Activated gamma-delta T cell (primary cell): ENCODE measurements around the gene CAMK2B.

Source experiments
- DNase-seq: peaks from one replicate; lab custom pipeline; 2025; lab: John Stamatoyannopoulos, UW

Gene CAMK2B

DNA sequence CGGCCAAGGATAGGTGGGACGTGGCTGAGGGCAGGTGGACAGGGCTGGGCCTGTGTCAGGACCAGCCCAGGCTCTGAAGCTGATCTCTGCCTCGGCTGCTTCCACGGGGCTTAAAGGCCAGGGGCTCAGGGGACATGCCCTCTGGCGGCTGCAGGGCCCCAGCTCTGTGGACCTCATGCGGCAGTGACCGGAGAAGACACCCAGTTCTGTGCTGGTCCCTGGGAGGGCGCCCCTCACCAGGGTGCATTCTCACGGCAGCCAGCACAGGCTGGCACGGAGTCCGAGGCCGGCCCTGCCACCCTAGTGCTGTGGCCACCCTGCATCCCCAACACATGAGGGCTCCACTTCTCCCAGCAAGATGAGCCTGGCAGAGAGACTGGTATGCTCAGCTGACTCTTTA lies 94.3 kb downstream of the CAMK2B start:
- no peak for DNase-seq

DNA sequence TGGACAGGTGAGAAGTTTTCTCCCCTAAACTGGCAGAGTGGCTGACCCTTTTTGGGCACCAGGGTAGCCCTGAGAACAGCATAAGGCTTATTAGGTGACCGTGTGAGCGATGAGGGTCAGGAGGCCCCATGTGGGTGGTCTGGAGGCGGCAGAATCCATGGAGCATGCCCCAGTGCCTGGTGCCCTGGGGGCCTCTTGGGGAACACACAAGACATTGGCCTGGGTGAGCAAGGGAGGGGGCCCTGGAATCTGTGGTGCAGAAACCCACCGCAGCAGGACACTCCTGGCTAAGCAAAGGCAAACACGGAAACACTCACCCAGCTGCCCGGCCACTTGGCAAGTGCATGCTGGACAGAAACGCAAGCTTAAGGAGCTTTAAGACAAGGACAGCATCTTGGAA lies 95.1 kb downstream of the CAMK2B start:
- no peak for DNase-seq

- DNase-seq, result no peak
Observed at GRCh38 chr7:44229546-44230105, 95.8 kb downstream of the CAMK2B start.

DNA sequence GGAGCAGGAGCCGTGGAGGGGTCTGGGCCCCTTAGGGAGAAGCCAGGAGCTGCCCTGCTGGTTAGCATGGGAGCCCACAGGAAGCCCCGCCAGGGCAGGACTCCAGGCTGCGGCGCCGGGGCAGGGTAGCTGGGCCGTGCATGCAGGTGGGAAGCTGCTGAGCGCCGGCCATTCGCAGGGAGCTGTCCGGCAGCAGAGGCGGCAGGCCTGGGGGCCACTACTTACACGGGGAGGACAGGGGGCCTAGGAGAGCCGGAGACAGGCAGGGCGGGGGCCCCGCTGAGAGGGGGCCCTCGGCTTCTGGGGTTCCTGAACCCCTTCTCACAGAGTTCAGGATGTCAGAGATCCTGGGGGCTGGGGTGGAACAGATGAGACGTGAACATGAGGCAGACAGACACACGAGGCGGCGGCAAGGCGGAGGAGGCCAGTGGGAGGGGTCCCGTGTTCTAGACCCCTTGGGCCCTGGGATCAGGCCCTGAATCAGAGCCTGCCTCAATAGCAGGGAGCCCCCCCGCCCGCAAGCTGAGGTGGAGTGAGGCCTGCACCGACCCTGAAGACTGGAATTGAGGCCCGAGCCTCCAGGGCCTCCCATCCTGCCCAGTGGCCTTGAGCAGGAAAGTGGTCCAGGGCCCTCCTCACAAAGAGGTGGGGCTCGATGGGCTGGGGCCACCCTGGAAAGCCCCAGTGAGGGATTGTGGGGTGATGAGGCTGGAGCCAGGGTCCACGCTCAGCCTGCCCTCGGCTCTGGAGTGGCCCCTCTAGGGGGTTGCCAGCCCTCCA lies 96.6 kb downstream of the CAMK2B start:
- DNase-seq, result no peak

DNA sequence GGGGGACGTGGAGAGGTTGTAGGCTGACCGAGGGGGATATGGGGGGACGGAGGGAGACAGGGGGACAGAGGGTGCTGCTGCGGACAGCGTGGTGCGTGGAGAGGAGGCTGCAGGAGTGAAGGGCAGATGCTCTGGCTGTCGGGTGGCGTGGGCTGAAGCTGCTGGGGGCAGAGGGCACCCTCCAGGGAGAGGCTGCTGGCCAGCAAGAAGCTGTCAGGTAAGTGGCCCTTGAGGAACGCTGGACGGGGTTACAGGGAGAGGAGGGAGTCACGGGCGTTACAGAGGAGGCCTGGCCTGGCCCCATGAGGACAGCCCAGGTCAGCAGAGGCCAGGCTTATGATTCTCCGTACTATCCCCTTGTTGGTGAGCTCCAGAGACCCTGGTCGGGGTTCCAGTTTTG lies 97.5 kb downstream of the CAMK2B start:
- no peak for DNase-seq

GRCh38 chr7:44226396-44226753 lies 99.0 kb downstream of the CAMK2B start:
- DNase-seq, result no peak

GRCh38 chr7:44225566-44226395 lies 99.6 kb downstream of the CAMK2B start:
- DNase-seq, result no peak

DNA sequence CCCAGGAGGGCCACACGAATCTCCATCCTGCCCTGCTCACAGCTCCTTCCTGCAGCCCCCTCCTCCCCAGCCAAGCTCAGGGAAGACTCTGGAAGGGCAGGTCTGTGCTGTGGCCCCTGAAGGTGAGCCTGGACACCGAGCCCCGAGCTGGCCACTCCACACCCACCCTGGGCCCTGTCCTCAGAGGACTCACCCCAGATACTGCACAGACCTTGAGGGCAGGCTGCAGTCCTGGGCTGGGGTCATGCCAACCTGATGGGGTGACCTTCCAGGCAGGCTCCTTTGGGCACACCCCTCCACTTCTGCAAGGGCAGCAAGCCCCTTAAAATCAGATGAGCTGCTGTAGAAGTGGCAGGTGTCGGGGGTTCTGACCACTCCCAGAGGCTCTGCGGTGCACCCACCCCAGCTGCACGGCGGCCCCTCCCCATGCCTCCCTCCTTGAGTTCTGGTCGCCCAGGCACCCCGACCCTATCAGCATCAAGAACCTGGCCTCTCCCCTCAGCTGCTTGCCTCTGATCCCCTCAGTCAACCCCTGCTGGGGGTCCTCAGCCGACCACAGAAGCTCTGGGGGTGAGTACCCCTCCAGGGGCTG lies 100.3 kb downstream of the CAMK2B start:
- no peak for DNase-seq

- DNase-seq, result no peak
Observed at GRCh38 chr7:44224080-44224973, 101.1 kb downstream of the CAMK2B start.

- no peak for DNase-seq
Observed at GRCh38 chr7:44223362-44224079, 101.9 kb downstream of the CAMK2B start.

DNA sequence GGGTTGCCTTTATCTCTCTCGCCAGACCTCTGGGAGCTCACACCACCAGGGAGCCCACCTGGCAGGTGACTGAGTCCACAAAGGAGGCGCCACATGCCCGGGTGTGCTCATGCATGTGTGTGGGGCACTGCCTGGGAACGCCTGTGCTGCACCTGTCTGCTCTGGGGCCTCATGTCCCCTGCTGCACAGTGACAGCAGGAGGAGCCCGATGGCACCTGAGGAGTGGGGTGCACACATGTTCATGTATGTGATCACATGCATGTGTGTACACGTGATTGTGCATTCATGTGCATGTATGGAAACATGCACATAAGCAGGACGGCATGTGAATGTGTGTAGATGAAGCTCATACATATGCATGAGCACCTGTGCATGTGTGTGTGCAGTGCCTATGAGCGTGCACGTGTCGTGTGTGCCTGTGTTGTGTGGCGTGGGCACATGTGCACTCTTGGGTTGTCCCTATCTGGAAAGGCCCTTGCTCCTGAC lies 102.6 kb downstream of the CAMK2B start:
- DNase-seq, result no peak

- no peak for DNase-seq
Observed at GRCh38 chr7:44222074-44222473, 103.3 kb downstream of the CAMK2B start.

GRCh38 chr7:44221231-44221791 lies 104.1 kb downstream of the CAMK2B start:
- no peak for DNase-seq

- DNase-seq, result no peak
Observed at GRCh38 chr7:44220358-44221112, 104.9 kb downstream of the CAMK2B start.

GRCh38 chr7:44220046-44220357 lies 105.4 kb downstream of the CAMK2B start:
- no peak for DNase-seq

DNA sequence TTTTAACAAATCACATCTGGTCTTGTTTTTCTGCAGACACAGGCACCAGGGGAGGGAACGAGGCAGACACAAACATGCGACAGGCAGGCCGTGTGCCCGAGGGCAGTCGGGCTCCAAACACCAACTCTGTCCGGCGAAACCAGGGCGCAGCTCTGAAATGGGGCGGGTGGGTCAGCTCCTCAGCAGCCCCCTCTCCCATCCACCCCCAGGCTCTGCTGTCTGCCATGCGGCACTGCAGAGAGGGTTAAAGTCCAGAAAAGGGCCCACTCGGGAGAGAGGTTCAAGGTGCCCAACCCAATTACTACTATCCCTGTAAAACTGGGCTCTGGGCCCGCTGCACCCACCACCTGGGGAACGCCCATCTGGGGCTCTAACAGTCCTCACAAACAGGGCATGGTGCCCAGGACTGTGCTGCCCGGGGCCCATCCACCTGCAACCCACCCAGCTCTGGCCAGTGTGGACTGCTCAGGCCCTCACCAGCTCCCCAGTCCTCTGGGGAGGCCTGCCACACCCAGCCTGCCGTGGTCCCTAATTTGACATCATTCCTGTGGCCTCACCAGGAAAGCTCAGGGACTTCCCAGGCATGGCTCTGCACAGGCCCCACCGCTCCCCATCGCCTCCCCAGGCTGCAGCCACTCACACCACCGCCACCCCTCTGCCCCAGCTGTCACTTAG lies 105.9 kb downstream of the CAMK2B start:
- no peak for DNase-seq

DNA sequence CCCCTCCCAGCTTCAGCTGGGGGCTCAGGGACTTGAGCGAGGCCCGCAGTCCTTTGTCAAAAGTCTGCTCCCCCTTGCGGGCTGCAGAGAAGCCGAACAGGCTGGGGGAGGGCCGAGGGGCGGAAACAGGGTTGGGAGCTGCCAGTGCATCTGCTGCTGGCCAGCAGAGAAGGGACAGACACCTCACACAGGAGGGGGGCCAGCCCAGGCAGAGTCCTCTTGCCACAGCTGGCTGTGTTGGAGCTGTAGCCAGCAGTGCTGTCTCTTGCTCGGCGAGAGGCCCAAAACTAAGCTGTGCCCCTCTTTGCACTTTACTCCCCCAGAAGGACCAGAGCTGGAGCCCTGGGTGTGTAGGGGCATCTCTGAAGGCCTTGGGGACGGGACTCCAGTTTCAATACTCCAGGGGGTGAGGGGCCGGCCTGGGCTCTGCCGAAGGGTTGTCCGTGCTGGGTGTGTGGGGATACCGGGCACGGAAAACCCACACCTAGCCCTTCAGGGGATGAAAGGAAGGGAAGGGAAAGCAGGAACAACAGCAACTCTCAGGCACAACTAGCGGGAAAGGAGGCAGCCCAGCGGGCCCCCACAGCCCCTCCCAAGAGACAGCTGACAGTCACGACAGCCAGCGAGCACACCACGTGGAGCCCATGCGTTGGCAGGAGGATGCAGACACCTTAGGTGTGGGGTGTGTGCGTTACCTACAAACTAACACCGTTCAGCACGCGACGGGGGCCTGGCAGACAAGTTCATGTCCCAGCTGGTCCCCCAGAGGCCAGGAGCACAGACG lies 106.8 kb downstream of the CAMK2B start:
- DNase-seq, result no peak

DNA sequence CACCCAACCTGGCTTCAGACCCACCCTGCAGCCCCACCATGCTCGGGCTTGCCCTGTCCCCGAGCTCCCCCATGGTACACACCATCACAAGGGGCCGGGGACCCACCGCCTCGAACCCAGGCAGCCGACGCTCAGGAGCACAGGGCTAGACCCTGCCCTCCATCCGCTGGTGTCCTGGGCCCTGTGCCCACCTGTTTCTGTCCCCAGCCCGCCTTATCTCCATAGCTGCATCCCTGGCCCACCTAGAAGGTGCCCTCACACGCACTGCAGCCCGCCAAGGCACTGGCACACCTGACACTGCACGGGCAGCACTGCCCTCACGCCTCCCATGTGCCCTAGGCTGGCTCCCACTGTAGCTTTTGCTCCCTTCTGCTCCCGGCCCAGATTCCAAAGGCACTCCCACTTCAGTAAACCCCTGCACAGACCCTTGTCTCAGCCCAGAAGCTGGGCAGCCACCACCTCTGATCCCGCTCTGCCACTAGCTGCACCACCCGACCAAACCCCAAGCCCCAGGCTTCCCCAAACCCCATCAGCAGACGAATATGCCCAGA lies 107.5 kb downstream of the CAMK2B start:
- DNase-seq, result no peak
